GM10847 (cell line): Measurements from ENCODE around the gene ENC1.

Source experiments
- POLR2A ChIP-seq: IDR thresholded peaks from 2 replicates; pipeline ENCODE4 v1.6.1; 2011; ENCODE audit not compliant: insufficient read length; ENCODE audit errors: extremely low read depth

The ENC1 gene

GRCh38 chr5:74640954-74641734 lies 616 bp upstream of the ENC1 start:
- TF ChIP-seq POLR2A = no peak

GRCh38 chr5:74639807-74640449 lies 600 bp downstream of the ENC1 start:
- no peak for TF ChIP-seq POLR2A

- no peak for TF ChIP-seq POLR2A
These were observed 1.3 kb downstream of the ENC1 start for GRCh38 chr5:74638970-74639806.

- no peak for TF ChIP-seq POLR2A
These were observed 2.0 kb downstream of the ENC1 start for GRCh38 chr5:74638544-74638969.

GRCh38 chr5:74636552-74636951 lies 4.0 kb downstream of the ENC1 start:
- TF ChIP-seq POLR2A = no peak

- TF ChIP-seq POLR2A = no peak
These were observed 4.4 kb downstream of the ENC1 start for GRCh38 chr5:74636149-74636548.

GRCh38 chr5:74634611-74635286 lies 5.8 kb downstream of the ENC1 start:
- no peak for TF ChIP-seq POLR2A

- TF ChIP-seq POLR2A = no peak
These were observed 6.8 kb downstream of the ENC1 start for GRCh38 chr5:74633695-74634094.

GRCh38 chr5:74632947-74633356 lies 7.6 kb downstream of the ENC1 start:
- TF ChIP-seq POLR2A = no peak

GRCh38 chr5:74631081-74631953 lies 9.2 kb downstream of the ENC1 start:
- TF ChIP-seq POLR2A = no peak

- no peak for TF ChIP-seq POLR2A
These were observed 10.0 kb downstream of the ENC1 start for GRCh38 chr5:74630453-74631066.

- no peak for TF ChIP-seq POLR2A
These were observed 11.2 kb downstream of the ENC1 start for GRCh38 chr5:74629326-74629725.

GRCh38 chr5:74628359-74628758 lies 12.2 kb downstream of the ENC1 start:
- no peak for TF ChIP-seq POLR2A
